ENCODE data around the gene GBP7. TPM values are rescaled to one million over a fixed set of nuclear protein-coding genes. Genes with fewer than 3 reads are reported as not detected.
A peak's percentile ranks its signal among the peaks of the same experiment; 100 is the strongest.
"Not testable (repeated sequence)": the region's sequence is repeated elsewhere in the genome, so short reads cannot be mapped to it uniquely, and the experiment has no call there.

The GBP7 gene
- not detected for polyA plus RNA-seq (ENCODE audit: insufficient read length)
- long read RNA-seq, donor 1, result 0 reads
- long read RNA-seq, donor 2, result 0 reads
- long read RNA-seq, donor 3, result 0 reads
- long read RNA-seq, donor 4, result 0 reads
- long read RNA-seq, donor 5, result 0 reads
- long read RNA-seq, donor 6, result 0 reads
- long read RNA-seq, donor 7, result 0 reads
- long read RNA-seq, donor 8, result 0 reads

GRCh38 chr1:89175601-89176256 is at the start of gene GBP7:
GBP7 (minus strand) TSS chr1:89176003; CDS start chr1:89171935, 4,068 bp downstream.
- no peak for DNase-seq

- DNase-seq, result no peak
These were observed 45.5 kb upstream of the GBP7 start for GRCh38 chr1:89221341-89221740.

- not testable (repeated sequence) for DNase-seq
These were observed 44.0 kb upstream of the GBP7 start for GRCh38 chr1:89219851-89220250.

GRCh38 chr1:89218941-89219340 is 43.1 kb upstream of the GBP7 start:
- not testable (repeated sequence) for DNase-seq

- no peak for DNase-seq
These were observed 37.5 kb upstream of the GBP7 start for GRCh38 chr1:89213347-89213746.

GRCh38 chr1:89211035-89211634 is 35.3 kb upstream of the GBP7 start:
- no peak for DNase-seq

GRCh38 chr1:89206373-89206772 is 30.6 kb upstream of the GBP7 start:
- DNase-seq, result no peak

GRCh38 chr1:89203166-89203565 is 27.4 kb upstream of the GBP7 start:
- DNase-seq, result no peak

GRCh38 chr1:89201106-89201794 is 25.4 kb upstream of the GBP7 start:
- DNase-seq, result no peak

GRCh38 chr1:89200663-89201062 is 24.9 kb upstream of the GBP7 start:
- DNase-seq, result no peak

GRCh38 chr1:89199525-89200031 is 23.8 kb upstream of the GBP7 start:
- DNase-seq, result no peak

- peak; percentile 17 for DNase-seq
These were observed 22.8 kb upstream of the GBP7 start, which contains the start of gene GBP4 for GRCh38 chr1:89198491-89199072. GBP4 (minus strand) TSS chr1:89198942; CDS start chr1:89198834, 108 bp downstream.

- DNase-seq, result no peak
These were observed 22.3 kb upstream of the GBP7 start for GRCh38 chr1:89198081-89198480.

- DNase-seq, result no peak
These were observed 19.7 kb upstream of the GBP7 start for GRCh38 chr1:89195476-89195875.

GRCh38 chr1:89191314-89191713 is 15.5 kb upstream of the GBP7 start:
- no peak for DNase-seq

GRCh38 chr1:89190017-89190416 is 14.2 kb upstream of the GBP7 start:
- no peak for DNase-seq

GRCh38 chr1:89179343-89179742 is 3.5 kb upstream of the GBP7 start:
- DNase-seq, result no peak

- DNase-seq, result no peak
These were observed 1.2 kb upstream of the GBP7 start for GRCh38 chr1:89176971-89177370.

- no peak for DNase-seq
These were observed 1.3 kb downstream of the GBP7 start for GRCh38 chr1:89174491-89174890.

- no peak for DNase-seq
These were observed 3.2 kb downstream of the GBP7 start for GRCh38 chr1:89172468-89173143.

- no peak for DNase-seq
These were observed 4.8 kb downstream of the GBP7 start for GRCh38 chr1:89171067-89171438.

Data from left kidney (tissue), 8 donors.